ENCODE data around the gene RASGRF1. TPM values are rescaled to one million over a fixed set of nuclear protein-coding genes. Genes with fewer than 3 reads are reported as not detected.

RASGRF1 gene
- total and polyA plus RNA-seq, 2 donors (not counting 1 experiment from before 2014, with no cell fraction given), result 1.0 to 9.4 TPM

DNA sequence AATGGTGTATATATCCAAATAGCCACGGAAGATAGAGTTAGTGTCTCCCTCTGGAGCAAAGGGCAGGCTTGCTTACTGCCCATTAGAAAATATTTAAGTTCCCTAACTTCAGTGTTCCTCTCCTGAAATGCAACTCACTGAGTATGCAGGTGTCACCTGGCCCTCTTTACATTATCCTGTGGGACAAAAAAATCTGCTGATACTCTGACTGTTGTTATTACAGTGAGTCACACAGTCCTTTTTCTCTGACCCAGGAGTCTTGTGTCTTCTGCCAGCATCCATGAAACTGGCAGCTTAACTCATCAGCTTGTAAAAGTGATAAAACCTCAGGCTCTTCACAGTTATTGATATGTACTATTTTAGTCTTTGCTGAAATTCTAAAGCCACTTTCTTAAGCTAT, 42.2 kb upstream of the RASGRF1 start:
- no peak overlapping the region for H3K4me3 Mint-ChIP-seq
- H3K4me1 ChIP-seq (ENCODE audit: control insufficient read depth in 2 of 2, insufficient read depth in 2 of 2, low read length in 2 of 2), result no peaks in the 10 kb centered on the region
- H4K20me1 ChIP-seq (ENCODE audit: control insufficient read depth, insufficient read depth, low read length, poor library complexity, severe bottlenecking), result no peaks in the 10 kb centered on the region
- H3K9me3 ChIP-seq (ENCODE audit: control extremely low read depth in 1 of 3, control insufficient read depth in 2 of 3, insufficient read depth in 1 of 3, low read length in 2 of 3), result peaks cover 0 to 4% (median 0%) of the 10 kb centered on the region in 3 donors
- H3K79me2 ChIP-seq (ENCODE audit: control insufficient read depth, insufficient read depth, low read length), result no peaks in the 10 kb centered on the region
- TF ChIP-seq, protein P1, sequence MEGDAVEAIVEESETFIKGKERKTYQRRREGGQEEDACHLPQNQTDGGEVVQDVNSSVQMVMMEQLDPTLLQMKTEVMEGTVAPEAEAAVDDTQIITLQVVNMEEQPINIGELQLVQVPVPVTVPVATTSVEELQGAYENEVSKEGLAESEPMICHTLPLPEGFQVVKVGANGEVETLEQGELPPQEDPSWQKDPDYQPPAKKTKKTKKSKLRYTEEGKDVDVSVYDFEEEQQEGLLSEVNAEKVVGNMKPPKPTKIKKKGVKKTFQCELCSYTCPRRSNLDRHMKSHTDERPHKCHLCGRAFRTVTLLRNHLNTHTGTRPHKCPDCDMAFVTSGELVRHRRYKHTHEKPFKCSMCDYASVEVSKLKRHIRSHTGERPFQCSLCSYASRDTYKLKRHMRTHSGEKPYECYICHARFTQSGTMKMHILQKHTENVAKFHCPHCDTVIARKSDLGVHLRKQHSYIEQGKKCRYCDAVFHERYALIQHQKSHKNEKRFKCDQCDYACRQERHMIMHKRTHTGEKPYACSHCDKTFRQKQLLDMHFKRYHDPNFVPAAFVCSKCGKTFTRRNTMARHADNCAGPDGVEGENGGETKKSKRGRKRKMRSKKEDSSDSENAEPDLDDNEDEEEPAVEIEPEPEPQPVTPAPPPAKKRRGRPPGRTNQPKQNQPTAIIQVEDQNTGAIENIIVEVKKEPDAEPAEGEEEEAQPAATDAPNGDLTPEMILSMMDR (IDR thresholded peaks at IDR 0.05), result no peak
- no peak for TF ChIP-seq EZH2 (IDR thresholded peaks at IDR 0.05; ENCODE audit: borderline replicate concordance, insufficient read depth, low read depth, low read length, poor library complexity, severe bottlenecking)
- H3K27ac Mint-ChIP-seq, result no peak overlapping the region
- H3K4me3 ChIP-seq (ENCODE audit: control extremely low read depth in 1 of 5, extremely low read depth in 1 of 5, insufficient read depth in 1 of 5, low read depth in 2 of 5, low read length in 4 of 5), result no peak overlapping the region
- no CpG with 5 or more reads among the region's 1 CpG for WGBS (ENCODE audit: insufficient coverage)
- intact Hi-C loops (cut with micrococcal nuclease), result no loop called here
- POLR2A ChIA-PET, result no interaction called here
- no peak overlapping the region for H2AFZ ChIP-seq (ENCODE audit: insufficient read depth, low read depth, low read length, poor library complexity, severe bottlenecking)
- no peak overlapping the region for H3K27ac ChIP-seq (ENCODE audit: low read length in 2 of 2)
- H3K27me3 Mint-ChIP-seq, result peaks cover 35% of the 10 kb centered on the region
- ATAC-seq (ENCODE audit: low read depth), result no peak
- CTCF ChIA-PET, result no interaction called here
- no peak for DNase-seq
- no peaks in the 10 kb centered on the region for H3K9me3 Mint-ChIP-seq (ENCODE audit: insufficient read depth)
- no peak overlapping the region for H3K4me2 ChIP-seq (replicated peaks; ENCODE audit: low read depth, low read length, poor library complexity, severe bottlenecking)
- H3K4me1 Mint-ChIP-seq, result no peaks in the 10 kb centered on the region
- no peaks in the 10 kb centered on the region for H3K36me3 ChIP-seq (replicated peaks in 1 of 2; ENCODE audit: control extremely low read depth in 1 of 2, control insufficient read depth in 1 of 2, extremely low read depth in 1 of 2, insufficient read depth in 2 of 2, low read length in 1 of 2)
- peaks cover 0 to 19% (median 3%) of the 10 kb centered on the region in 4 experiments for H3K27me3 ChIP-seq (replicated peaks in 1 of 4; ENCODE audit: control extremely low read depth in 1 of 4, control insufficient read depth in 3 of 4, insufficient read depth in 4 of 4, low read length in 3 of 4)
- H3K9ac ChIP-seq (ENCODE audit: low read length), result no peak overlapping the region

DNA sequence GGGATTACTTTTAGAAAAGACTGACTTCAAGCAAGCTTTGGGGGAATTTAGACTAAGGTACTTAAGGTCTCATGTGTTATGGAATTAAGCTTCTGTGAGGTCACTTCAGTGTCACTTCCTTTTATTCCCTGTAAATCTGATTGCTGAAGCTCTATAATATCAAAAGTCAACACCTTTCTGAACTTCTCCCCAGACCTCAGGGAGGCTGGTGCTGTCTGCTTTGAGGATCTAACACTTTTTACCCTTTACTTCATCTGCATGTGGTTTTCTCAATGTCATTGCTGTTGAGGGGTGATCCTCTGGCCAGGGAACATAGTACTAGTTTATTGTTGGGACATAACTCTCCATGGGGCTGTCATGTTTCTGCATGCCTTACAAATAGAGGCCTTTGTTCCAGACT, 41.8 kb upstream of the RASGRF1 start:
- H3K27me3 ChIP-seq (replicated peaks in 1 of 4; ENCODE audit: control extremely low read depth in 1 of 4, control insufficient read depth in 3 of 4, insufficient read depth in 4 of 4, low read length in 3 of 4), result peaks cover 0 to 21% (median 3%) of the 10 kb centered on the region in 4 experiments
- H3K4me3 Mint-ChIP-seq, result no peak overlapping the region
- no peaks in the 10 kb centered on the region for H3K36me3 ChIP-seq (replicated peaks in 1 of 2; ENCODE audit: control extremely low read depth in 1 of 2, control insufficient read depth in 1 of 2, extremely low read depth in 1 of 2, insufficient read depth in 2 of 2, low read length in 1 of 2)
- H3K9me3 Mint-ChIP-seq (ENCODE audit: insufficient read depth), result no peaks in the 10 kb centered on the region
- no peak overlapping the region for H2AFZ ChIP-seq (ENCODE audit: insufficient read depth, low read depth, low read length, poor library complexity, severe bottlenecking)
- no peaks in the 10 kb centered on the region for H4K20me1 ChIP-seq (ENCODE audit: control insufficient read depth, insufficient read depth, low read length, poor library complexity, severe bottlenecking)
- ChIA-PET POLR2A (no interaction called here), CTCF (interaction anchor here (0.6 kb wide), 1 partner anchor 552 kb away, joined by 3 read pairs; no protein-coding TSS in a partner anchor)
- no peak for ATAC-seq (ENCODE audit: low read depth)
- no peaks in the 10 kb centered on the region for H3K4me1 Mint-ChIP-seq
- TF ChIP-seq, protein P1 (IDR thresholded peaks at IDR 0.05), result no peak
- no peak for TF ChIP-seq EZH2 (IDR thresholded peaks at IDR 0.05; ENCODE audit: borderline replicate concordance, insufficient read depth, low read depth, low read length, poor library complexity, severe bottlenecking)
- DNase-seq, result no peak
- H3K27me3 Mint-ChIP-seq, result peaks cover 39% of the 10 kb centered on the region
- no peaks in the 10 kb centered on the region for H3K4me1 ChIP-seq (ENCODE audit: control insufficient read depth in 2 of 2, insufficient read depth in 2 of 2, low read length in 2 of 2)
- no peak overlapping the region for H3K27ac Mint-ChIP-seq
- no peaks in the 10 kb centered on the region for H3K79me2 ChIP-seq (ENCODE audit: control insufficient read depth, insufficient read depth, low read length)
- no peak overlapping the region for H3K4me3 ChIP-seq (ENCODE audit: control extremely low read depth in 1 of 5, extremely low read depth in 1 of 5, insufficient read depth in 1 of 5, low read depth in 2 of 5, low read length in 4 of 5)
- H3K27ac ChIP-seq (ENCODE audit: low read length in 2 of 2), result no peak overlapping the region
- peaks cover 0 to 4% (median 0%) of the 10 kb centered on the region in 3 donors for H3K9me3 ChIP-seq (ENCODE audit: control extremely low read depth in 1 of 3, control insufficient read depth in 2 of 3, insufficient read depth in 1 of 3, low read length in 2 of 3)
- no peak overlapping the region for H3K4me2 ChIP-seq (replicated peaks; ENCODE audit: low read depth, low read length, poor library complexity, severe bottlenecking)
- H3K9ac ChIP-seq (ENCODE audit: low read length), result no peak overlapping the region
- intact Hi-C loops (cut with micrococcal nuclease), result no loop called here

Measured in B cell (primary cell).